Activated CD4-positive, alpha-beta T cell treated with anti-CD3 and anti-CD28 coated beads, Interleukin-2, amount 10 ng/mL, durations not matched to agents 24 days and 14 days (primary cell): ENCODE data around the gene OSBPL5. TPM values are rescaled to one million over a fixed set of nuclear protein-coding genes. Genes with fewer than 3 reads are reported as not detected.

Experiments
- DNase-seq: peaks from one replicate; pipeline ENCODE4 v3.0.0; 2022
- H3K27ac Mint-ChIP-seq: one replicate; pipeline ENCODE4 v1.8.0; 2022; ENCODE audit warnings: mild to moderate bottlenecking, mixed read lengths
- H3K27me3 Mint-ChIP-seq: one replicate; pipeline ENCODE4 v1.8.0; 2022; ENCODE audit warnings: mixed read lengths
- H3K36me3 Mint-ChIP-seq: one replicate; pipeline ENCODE4 v1.8.0; 2022; ENCODE audit warnings: low read depth, mild to moderate bottlenecking, mixed read lengths
- H3K4me1 Mint-ChIP-seq: one replicate; pipeline ENCODE4 v1.8.0; 2021; ENCODE audit warnings: mixed read lengths
- H3K4me3 Mint-ChIP-seq: one replicate; pipeline ENCODE4 v1.8.0; 2022; ENCODE audit warnings: mild to moderate bottlenecking, moderate library complexity, mixed read lengths
- H3K9me3 Mint-ChIP-seq: one replicate; pipeline ENCODE4 v1.8.0; 2021; ENCODE audit warnings: mixed read lengths
- intact Hi-C: fragments of 100-400 bp; cut with micrococcal nuclease; formaldehyde crosslinking; loops from one replicate; pipeline ENCODE4 v1.15.1; 2023
- total RNA-seq: library from RNA; stranded (reverse); gene quantifications from 2 replicates; pipeline ENCODE4 v1.2.3, GENCODE V29; 2022

OSBPL5 gene
- total RNA-seq, 1 donor from 2014 or later, result 3.4 TPM

DNA sequence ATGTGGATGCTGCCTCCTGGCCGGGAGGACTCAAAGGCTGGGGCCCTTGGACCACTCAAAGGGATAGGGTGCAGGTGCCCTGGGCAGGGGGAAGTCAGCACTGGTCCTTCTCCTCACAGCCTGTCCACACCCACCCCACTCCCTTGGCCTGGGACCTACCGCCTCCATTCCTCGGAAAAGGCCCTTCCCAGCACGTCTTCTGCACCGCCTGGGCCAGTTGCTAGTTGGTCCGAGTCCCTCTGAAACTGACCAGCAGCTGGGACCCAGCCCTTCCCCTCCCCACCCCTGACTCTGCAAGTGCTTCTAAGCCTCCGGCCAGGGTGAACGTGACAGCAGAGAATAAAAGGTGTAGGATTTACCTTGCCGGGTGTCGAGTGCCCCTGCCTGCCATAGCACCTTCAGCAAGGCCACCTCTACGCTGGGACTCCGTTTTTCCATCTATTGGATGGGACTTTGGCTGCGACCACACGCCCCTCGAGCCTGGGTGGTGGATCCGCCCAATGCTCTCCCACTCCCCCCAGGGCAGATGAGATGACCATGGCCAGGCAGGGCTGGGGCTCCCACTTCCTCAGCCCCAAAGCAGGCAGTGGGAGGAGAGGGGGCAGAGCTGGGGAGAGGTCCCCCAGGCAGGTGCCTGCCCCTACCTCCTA, 37.3 kb downstream of the OSBPL5 start:
- Mint-ChIP-seq H3K27me3 (no peaks in the 10 kb centered on the region), H3K27ac (no peak overlapping the region), H3K4me3 (no peak overlapping the region), H3K4me1 (no peaks in the 10 kb centered on the region), H3K36me3 (no peaks in the 10 kb centered on the region), H3K9me3 (no peaks in the 10 kb centered on the region)
- intact Hi-C loops, result no loop called here
- no peak for DNase-seq

DNA sequence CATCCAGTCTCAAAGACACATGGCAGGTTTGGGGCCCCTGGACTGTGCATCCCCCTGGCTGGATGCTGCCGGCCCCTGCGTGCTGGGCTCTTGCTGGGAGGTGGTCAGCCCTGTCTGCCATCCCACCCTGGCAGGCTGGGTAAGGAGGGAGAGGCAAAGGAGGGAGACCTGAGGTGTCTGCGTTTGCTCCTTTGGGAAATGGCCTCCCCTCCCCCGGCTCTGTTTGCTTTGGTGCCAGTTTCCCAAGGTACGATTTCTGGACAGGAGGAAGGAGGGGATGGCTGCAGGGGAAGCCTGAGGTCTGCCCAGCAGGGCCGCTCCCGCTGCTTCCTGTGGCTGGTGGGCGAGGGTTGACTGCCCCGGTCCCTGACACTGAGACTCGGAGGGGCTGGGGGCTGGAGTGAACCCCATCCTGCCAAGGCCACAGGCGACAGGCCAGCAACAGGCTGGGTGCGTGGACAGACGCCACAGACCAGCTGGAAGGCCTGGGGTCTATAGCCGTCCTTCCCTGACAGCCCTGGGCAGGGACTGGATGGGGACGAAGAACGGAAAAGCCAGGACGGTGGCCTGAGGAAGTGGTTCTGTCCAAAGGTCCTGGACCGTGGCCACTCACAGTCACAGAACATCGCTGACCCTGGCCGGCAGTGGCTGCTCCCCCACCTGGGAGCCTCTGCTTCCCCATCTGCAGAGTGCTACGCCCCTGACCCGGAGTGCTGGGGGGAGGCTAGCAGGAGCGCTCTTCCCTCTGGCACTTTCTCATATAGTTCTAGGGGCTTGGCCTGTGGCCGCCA, 38.0 kb downstream of the OSBPL5 start:
- H3K36me3 Mint-ChIP-seq, result no peaks in the 10 kb centered on the region
- no peak for DNase-seq
- H3K27ac Mint-ChIP-seq, result no peak overlapping the region
- H3K4me1 Mint-ChIP-seq, result no peaks in the 10 kb centered on the region
- no peaks in the 10 kb centered on the region for H3K27me3 Mint-ChIP-seq
- no peak overlapping the region for H3K4me3 Mint-ChIP-seq
- intact Hi-C loops, result no loop called here
- no peaks in the 10 kb centered on the region for H3K9me3 Mint-ChIP-seq

GRCh38 chr11:3126207-3126865, 38.8 kb downstream of the OSBPL5 start:
- Mint-ChIP-seq H3K4me1 (no peaks in the 10 kb centered on the region), H3K36me3 (no peaks in the 10 kb centered on the region), H3K4me3 (no peak overlapping the region), H3K9me3 (no peaks in the 10 kb centered on the region), H3K27ac (no peak overlapping the region), H3K27me3 (no peaks in the 10 kb centered on the region)
- DNase-seq, result no peak
- intact Hi-C loops, result no loop called here

GRCh38 chr11:3124821-3125220, 40.3 kb downstream of the OSBPL5 start:
- Mint-ChIP-seq H3K36me3 (no peaks in the 10 kb centered on the region), H3K4me1 (no peaks in the 10 kb centered on the region), H3K27me3 (no peaks in the 10 kb centered on the region), H3K9me3 (no peaks in the 10 kb centered on the region), H3K4me3 (no peak overlapping the region), H3K27ac (no peak overlapping the region)
- intact Hi-C loops, result no loop called here
- DNase-seq, result no peak

DNA sequence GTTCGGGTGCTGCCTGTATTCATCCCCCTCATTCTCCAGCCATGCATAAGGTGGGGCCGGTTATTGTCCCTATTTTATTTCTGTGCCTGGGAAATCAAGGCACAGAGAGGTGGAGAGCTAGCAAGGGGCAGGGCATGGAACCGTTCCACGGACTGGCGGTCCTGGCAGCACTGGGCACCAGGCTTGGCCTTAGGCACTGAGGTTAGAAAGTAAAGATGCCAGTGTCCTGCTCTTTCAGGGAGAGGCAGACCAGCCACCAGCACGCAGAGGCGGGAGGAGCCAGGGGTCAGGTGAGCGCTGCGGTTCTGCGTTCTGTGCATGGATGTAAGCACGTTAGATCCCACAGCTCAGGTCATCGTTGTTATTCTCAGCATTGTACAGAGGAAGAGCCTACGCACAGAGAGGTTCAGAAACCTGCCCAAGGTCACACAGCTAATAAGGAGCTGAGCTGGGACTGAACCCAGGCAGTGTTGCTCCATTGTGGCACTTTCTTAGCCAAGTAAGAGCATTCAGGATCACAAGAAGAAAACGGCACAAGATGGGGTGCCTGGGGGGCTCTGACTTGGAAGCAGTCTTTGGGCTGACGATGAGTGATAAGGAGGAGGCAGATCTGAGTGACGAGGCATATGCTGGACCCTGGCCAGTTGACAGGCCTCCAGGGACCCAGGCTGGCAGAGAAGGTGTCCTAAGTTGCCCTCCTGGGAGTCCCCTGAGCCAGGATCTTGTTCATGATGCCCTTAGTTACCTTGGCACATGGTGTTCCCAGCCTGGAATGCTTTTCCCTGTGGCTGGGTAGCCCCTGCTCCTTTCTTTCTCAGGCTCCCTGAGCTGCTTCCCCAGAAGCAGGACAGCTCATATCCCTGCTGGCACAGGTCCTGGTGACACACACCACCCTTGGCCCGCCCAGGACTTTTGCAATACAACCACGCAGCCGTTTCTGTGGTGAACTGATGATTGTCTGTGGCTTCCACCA, 41.1 kb downstream of the OSBPL5 start:
- intact Hi-C loops, result no loop called here
- DNase-seq, result no peak
- Mint-ChIP-seq H3K27ac (no peak overlapping the region), H3K4me1 (no peaks in the 10 kb centered on the region), H3K27me3 (no peaks in the 10 kb centered on the region), H3K36me3 (no peaks in the 10 kb centered on the region), H3K9me3 (no peaks in the 10 kb centered on the region), H3K4me3 (no peak overlapping the region)

GRCh38 chr11:3123305-3123704, 41.8 kb downstream of the OSBPL5 start:
- no peak overlapping the region for H3K27ac Mint-ChIP-seq

DNA sequence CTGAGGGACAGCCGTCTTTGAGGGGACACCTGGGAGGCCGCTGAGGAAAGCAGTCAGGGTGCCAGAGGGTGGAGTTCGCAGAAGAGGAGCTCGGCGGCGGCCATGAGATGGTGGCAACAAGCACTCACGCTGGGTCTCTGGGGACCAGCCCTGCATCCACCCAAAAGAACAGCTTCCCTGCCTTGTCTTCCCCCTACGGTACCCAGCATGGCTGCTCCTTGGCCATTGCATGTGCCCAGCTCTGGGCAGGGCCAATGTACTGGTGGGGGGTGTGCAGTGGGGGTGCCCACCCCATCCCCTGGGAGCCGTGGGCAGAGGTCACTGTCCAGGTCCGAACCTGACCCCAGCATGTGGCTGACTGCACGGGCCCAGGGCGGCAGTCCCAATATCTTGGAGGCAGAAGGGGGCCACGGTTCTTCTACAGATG, 42.3 kb downstream of the OSBPL5 start:
- Mint-ChIP-seq H3K4me1 (no peaks in the 10 kb centered on the region), H3K9me3 (no peaks in the 10 kb centered on the region), H3K27me3 (no peaks in the 10 kb centered on the region), H3K36me3 (no peaks in the 10 kb centered on the region), H3K4me3 (no peak overlapping the region), H3K27ac (no peak overlapping the region)
- intact Hi-C loops, result no loop called here
- DNase-seq, result no peak

More at GRCh38 chr11:3123305-3123704, 41.8 kb downstream of the OSBPL5 start:
- DNase-seq, result no peak
- Mint-ChIP-seq H3K4me1 (no peaks in the 10 kb centered on the region), H3K36me3 (no peaks in the 10 kb centered on the region), H3K4me3 (no peak overlapping the region), H3K9me3 (no peaks in the 10 kb centered on the region), H3K27me3 (no peaks in the 10 kb centered on the region)
- intact Hi-C loops, result no loop called here

DNA sequence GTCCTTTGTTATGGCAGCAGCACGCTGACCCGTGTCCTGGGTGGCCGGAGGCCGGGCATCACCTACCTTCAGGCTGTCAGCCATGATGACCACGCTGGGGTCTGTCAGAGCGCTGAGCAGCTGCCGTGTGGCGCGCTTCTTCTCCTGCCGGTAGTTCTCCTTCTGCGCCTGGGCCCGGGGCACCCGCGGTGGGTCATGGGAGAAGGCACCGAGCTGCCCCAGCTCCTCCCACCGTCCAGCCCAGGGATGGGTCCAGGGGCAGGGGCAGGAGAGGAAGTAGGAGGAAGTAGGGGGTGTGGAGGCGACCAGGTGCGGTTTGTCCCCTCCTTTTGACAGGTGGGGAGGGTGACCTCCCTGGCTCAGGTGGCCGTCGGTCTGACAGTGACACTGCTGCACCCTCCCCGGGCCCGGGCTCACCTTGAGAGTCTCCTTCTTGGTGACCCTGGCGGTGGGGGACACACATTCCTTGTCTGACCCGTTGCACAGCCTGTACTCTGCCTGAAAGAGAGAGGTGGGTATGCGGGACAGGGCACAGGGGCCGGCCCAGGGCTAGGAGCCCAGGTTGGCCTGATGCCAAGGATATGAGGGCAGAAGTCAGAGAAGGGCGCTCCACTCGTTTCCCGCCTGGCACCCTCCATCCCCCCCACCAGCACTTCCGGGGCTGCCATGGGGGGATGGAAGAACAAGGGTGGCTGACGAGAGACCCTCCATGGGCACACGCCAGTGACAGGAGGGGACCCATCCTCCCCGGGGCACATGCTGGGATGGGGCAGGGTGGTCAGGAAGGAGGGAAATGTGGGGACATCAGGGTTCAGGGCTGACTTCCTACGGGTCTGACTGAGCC, 43.0 kb downstream of the OSBPL5 start:
- Mint-ChIP-seq H3K4me3 (no peak overlapping the region), H3K9me3 (no peaks in the 10 kb centered on the region), H3K27ac (no peak overlapping the region), H3K27me3 (no peaks in the 10 kb centered on the region), H3K36me3 (no peaks in the 10 kb centered on the region), H3K4me1 (no peaks in the 10 kb centered on the region)
- no peak for DNase-seq
- intact Hi-C loops, result no loop called here

GRCh38 chr11:3121416-3121815, 43.7 kb downstream of the OSBPL5 start:
- no peak for DNase-seq
- Mint-ChIP-seq H3K4me3 (no peak overlapping the region), H3K4me1 (no peaks in the 10 kb centered on the region), H3K27me3 (no peaks in the 10 kb centered on the region), H3K9me3 (no peaks in the 10 kb centered on the region), H3K36me3 (no peaks in the 10 kb centered on the region), H3K27ac (no peak overlapping the region)
- intact Hi-C loops, result no loop called here

GRCh38 chr11:3120071-3120792, 44.9 kb downstream of the OSBPL5 start:
- H3K27ac Mint-ChIP-seq, result no peak overlapping the region
- H3K4me1 Mint-ChIP-seq, result no peaks in the 10 kb centered on the region
- intact Hi-C loops, result no loop called here
- H3K4me3 Mint-ChIP-seq, result no peak overlapping the region
- no peak for DNase-seq
- H3K9me3 Mint-ChIP-seq, result no peaks in the 10 kb centered on the region
- H3K36me3 Mint-ChIP-seq, result no peaks in the 10 kb centered on the region
- no peaks in the 10 kb centered on the region for H3K27me3 Mint-ChIP-seq

DNA sequence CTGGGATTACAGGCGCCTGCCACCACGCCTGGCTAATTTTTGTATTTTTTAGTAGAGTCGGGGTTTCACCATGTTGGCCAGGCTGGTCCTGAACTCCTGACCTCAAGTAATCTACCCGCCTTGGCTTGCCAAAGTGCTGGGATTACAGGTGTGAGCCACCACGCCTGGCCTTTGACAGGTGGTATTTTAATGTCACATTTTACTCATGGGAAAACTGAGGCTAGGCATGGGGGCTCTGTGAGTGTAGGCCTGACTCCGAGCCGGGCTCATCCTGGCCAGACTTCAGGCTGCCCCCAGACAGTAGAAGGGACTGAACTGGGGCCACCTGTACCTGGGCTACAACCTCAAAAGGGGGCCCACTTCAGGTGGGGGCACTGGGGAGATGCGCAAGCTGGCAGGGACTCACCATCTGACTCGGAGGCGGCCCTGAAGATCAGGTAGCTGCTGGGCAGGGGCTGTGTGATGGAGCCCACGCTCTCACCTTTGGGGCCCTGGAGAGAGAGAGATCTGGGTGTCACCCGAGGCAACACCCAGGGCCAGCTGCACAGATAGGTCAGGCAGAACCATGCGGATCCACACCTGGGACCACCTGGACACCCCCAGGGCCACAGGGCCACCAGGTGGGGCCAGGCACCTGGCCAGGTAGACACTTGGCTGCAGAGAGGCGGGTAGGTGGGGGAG, 45.8 kb downstream of the OSBPL5 start:
- DNase-seq, result no peak
- Mint-ChIP-seq H3K4me1 (no peaks in the 10 kb centered on the region), H3K27ac (no peak overlapping the region), H3K9me3 (no peaks in the 10 kb centered on the region), H3K36me3 (peaks cover 2% of the 10 kb centered on the region), H3K4me3 (no peak overlapping the region), H3K27me3 (no peaks in the 10 kb centered on the region)
- intact Hi-C loops, result no loop called here

DNA sequence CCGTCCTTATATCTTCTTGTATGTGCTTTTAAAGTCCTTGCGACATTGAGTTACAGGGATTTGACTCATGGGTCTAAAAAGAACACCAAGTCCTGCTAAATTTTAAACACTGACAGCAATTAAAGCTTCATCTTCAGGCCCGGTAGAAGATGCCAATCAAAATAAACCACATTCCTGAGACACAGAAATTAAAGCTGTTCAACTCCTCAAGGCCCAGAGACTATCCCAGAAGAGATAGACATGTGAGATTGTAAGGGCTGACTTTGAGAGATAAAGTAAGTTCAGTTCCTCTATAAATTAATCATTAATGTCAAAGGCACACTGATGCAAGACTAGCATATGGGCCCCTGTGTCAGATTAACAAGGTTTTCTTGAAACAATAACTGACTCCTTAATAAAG, 49.8 kb downstream of the OSBPL5 start:
- no peak overlapping the region for H3K4me3 Mint-ChIP-seq
- no peaks in the 10 kb centered on the region for H3K4me1 Mint-ChIP-seq
- no peaks in the 10 kb centered on the region for H3K9me3 Mint-ChIP-seq
- no peak overlapping the region for H3K27ac Mint-ChIP-seq
- intact Hi-C loops, result no loop called here
- no peak for DNase-seq
- H3K36me3 Mint-ChIP-seq, result peaks cover 2% of the 10 kb centered on the region
- H3K27me3 Mint-ChIP-seq, result no peaks in the 10 kb centered on the region
